Activated naive CD8-positive, alpha-beta T cell treated with anti-CD3 and anti-CD28 coated beads, Interleukin-2, amount 50 U/mL, for 24 hours (primary cell): ENCODE measurements around the gene HDAC8.

ENCODE experiments used
- ATAC-seq: fragments of 150-1000 bp; cut with Tn5 transposase; one replicate; pipeline ENCODE4 v1.10.0; 2021
- DNase-seq: peaks from one replicate; pipeline ENCODE4 v3.0.0; 2021
- H3K27ac Mint-ChIP-seq: one replicate; pipeline ENCODE4 v1.8.0; 2021; ENCODE audit warnings: mild to moderate bottlenecking, mixed read lengths
- H3K27me3 Mint-ChIP-seq: one replicate; pipeline ENCODE4 v1.8.0; 2021; ENCODE audit warnings: mixed read lengths
- H3K36me3 Mint-ChIP-seq: one replicate; pipeline ENCODE4 v1.8.0; 2021; ENCODE audit warnings: low read depth, mixed read lengths
- H3K4me1 Mint-ChIP-seq: one replicate; pipeline ENCODE4 v1.8.0; 2021; ENCODE audit warnings: mixed read lengths
- H3K4me3 Mint-ChIP-seq: one replicate; pipeline ENCODE4 v1.8.0; 2021; ENCODE audit warnings: mild to moderate bottlenecking, moderate library complexity, mixed read lengths
- H3K9me3 Mint-ChIP-seq: one replicate; pipeline ENCODE4 v1.8.0; 2021; ENCODE audit warnings: mixed read lengths

The HDAC8 gene

DNA sequence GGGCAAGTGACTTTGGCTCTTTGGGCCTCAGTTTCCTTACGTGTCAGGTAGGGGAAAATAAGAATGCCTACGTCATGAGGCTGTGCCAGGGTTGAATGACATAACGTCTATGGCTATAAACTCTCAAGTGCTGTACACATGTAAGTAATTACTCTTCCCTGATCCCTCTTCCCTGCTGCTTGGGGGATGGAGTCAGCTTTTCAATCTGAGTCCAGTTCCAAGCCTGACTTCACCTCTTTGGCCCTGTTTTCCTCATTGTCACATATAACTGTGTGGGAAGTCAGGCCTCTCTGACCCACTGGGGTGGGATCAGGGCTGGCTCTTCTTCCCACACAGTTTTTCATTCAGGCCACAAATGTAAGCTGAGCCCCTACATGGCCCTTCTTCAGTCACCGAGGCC, 255.5 kb downstream of the HDAC8 start:
- H3K4me1 Mint-ChIP-seq = no peaks in the 10 kb centered on the region
- no peak overlapping the region for H3K27ac Mint-ChIP-seq
- H3K4me3 Mint-ChIP-seq = no peak overlapping the region
- no peak for ATAC-seq
- no peak for DNase-seq
- no peaks in the 10 kb centered on the region for H3K36me3 Mint-ChIP-seq
- no peaks in the 10 kb centered on the region for H3K27me3 Mint-ChIP-seq
- no peaks in the 10 kb centered on the region for H3K9me3 Mint-ChIP-seq

DNA sequence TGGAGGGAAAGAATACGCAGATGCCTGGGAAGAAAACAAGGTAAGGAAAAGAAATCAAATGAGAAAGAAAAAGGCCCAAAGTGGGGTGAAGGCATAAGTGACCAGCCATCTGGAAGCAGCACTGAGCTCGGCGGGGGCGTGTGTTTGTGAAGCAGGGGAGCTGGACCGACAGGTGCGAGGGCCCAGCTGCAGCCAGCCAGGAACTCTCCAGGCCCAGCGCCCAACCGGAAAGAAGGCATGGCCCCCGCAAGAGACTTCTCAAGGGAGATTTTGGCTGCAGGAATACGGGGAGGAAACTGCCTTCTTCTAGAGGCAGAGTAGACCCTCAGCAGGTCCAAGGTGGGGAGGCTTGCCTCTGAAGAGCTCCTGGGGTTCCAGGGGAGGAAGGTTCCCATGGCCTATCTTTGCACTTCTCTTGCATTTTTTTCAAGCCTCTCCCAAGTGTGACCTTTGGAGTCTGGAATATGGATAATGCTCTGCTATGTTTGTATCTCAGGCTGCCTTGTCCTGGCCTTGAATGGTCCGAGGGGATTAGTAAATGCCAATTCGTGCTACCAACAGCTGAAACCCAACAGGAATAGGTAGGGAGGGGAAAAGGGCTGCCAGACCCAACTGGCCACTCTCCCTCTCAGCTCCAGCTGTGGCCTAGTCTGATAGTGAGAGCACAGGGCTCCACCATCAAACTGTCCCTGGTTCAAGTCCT, 256.1 kb downstream of the HDAC8 start:
- Mint-ChIP-seq H3K27ac (no peak overlapping the region), H3K4me1 (no peaks in the 10 kb centered on the region), H3K27me3 (no peaks in the 10 kb centered on the region), H3K9me3 (no peaks in the 10 kb centered on the region), H3K36me3 (no peaks in the 10 kb centered on the region), H3K4me3 (no peak overlapping the region)
- no peak for ATAC-seq
- DNase-seq = no peak

DNA sequence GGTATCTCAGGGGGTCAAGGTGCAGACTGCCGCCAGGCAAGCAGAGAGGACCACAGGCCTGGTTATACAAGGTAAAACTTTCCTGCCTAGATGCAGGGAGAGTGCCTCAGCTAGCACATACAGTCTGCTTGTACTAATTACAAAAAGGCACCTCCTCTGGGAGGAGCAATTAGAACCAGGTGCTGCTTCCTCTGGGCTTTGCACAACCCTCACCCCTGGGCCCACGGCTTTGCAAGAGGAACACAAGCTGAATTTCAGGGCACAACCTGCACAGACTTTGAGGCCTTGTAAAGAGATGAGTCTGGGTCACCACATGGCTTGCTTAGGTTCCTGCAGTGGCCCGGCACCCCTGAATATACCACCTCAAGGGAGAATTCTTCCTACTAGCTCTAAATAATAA, 257.8 kb downstream of the HDAC8 start:
- Mint-ChIP-seq H3K9me3 (no peaks in the 10 kb centered on the region), H3K27ac (no peak overlapping the region)

DNA sequence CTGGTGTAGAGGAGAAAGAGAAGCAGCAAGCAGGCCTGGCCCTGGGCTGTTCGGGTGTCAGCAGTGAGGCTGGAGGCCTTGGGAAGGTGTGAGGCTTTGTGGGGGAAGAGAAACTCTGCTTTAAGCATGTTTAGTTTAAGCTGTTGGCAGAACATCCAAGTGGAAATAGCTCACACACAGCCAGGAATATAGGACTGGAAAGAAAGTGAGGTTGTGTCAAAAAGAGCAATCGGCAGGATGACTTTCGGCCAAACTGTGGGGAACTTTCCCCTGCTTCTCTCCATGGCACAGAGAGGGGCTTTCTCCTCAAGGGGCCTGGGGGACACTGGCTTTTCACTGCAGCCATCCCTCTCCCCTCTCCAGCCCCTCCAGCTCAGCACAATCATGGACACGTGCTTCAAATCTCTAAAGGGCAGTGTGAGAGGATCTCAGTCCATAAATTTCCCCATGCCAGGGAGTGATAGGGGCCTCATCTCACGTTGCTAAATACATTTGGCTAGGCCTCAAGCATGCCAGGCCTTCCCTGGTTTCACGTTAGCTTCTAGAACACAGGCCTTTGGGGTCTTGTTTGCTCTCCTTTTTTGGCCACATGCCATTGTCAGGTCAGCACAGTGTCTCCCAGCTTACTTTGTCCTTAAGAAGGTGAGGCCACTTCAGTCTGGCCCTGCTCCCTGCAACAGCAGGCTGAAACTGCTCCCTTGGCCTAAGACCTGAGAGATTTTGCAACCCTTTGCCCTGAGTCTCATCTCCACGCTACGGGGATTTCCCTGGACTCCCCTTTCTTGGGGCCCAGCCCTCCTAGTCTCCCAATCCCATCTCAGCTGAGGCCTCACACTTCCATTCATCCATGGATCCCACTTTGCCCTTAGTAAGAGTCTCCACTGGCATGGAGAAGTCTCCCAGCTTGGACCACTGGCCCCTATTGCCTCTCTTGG, 258.7 kb downstream of the HDAC8 start:
- no peak for ATAC-seq
- Mint-ChIP-seq H3K27me3 (peaks cover 9% of the 10 kb centered on the region), H3K4me3 (no peak overlapping the region), H3K9me3 (no peaks in the 10 kb centered on the region), H3K36me3 (no peaks in the 10 kb centered on the region), H3K27ac (no peak overlapping the region), H3K4me1 (no peaks in the 10 kb centered on the region)
- no peak for DNase-seq

More for the DNA sequence above, 257.8 kb downstream of the HDAC8 start:
- no peak overlapping the region for H3K4me3 Mint-ChIP-seq
- no peak for ATAC-seq
- no peaks in the 10 kb centered on the region for H3K36me3 Mint-ChIP-seq
- H3K27me3 Mint-ChIP-seq = peaks cover under 1% of the 10 kb centered on the region
- no peak for DNase-seq
- no peaks in the 10 kb centered on the region for H3K4me1 Mint-ChIP-seq

DNA sequence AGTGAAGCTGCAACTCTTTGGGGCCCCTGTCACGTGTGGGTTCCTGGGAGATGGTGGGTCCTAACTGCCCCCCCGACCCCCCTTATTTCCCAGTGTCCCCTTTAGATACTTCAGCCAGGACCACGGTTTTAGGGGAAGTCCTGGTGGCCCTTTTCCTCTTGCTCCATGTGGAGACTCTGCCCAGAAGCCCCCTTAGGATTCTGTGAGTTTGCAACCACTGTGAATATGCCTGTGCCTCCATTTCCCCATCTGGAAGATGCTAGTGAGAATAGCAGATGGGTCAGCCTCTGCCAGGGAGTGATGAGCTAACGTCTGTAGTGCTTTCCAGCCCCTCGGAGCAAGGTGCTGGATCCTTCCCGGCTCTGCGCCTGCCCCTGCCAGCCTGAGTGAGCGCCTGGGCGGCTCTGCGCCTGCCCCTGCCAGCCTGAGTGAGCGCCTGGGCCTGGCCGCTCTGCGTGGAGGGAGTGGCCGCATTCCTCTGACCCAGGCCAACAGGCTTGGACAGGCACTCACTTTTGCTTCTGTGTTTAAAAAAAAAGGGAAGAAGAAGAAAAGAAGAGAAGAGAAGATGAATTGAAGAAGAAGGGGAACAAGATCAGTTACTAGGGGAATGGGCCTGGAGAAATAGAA, 260.2 kb downstream of the HDAC8 start:
- ATAC-seq (no peak), DNase-seq (no peak)
- Mint-ChIP-seq H3K27ac (no peak overlapping the region), H3K4me1 (peaks cover 12% of the 10 kb centered on the region), H3K4me3 (no peak overlapping the region), H3K36me3 (no peaks in the 10 kb centered on the region), H3K9me3 (no peaks in the 10 kb centered on the region), H3K27me3 (peaks cover 21% of the 10 kb centered on the region)

DNA sequence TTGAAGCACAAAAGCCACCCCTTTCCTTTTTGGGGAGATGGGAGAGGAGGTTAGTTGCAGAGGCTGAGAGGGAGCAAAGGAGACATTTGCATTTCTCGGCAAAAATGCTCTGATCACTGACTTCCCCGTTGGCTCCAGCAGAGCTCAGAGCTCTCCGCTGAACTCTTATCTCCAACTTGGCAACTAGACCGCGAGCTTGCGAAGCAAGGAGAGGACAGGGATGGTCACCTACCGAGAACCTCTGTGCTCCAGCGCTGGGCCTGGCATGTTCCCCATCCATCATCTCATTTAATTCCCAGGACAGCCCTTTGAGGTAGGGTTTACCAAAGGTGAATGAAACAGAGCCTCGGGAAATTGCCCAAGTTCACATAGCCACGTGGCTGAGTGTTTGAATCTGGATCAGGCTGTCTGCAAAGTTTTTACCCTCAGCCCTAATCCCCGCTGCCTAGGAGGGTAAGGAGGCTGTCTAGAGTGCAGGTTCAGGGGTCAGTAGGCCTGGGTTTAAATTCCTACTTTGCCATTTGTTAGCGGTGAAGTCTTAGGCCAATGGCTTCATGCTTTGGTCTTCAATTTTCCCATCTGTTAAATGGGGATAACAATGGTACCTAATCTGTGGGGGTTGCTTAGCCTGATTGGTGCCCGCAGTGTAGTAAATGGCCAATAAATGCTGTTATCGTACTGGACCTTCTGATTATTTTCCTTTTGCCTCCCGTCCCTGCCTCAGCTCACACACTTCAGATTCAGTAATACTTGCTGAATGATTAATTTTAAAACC, 263.2 kb downstream of the HDAC8 start:
- H3K4me1 Mint-ChIP-seq = peaks cover 25% of the 10 kb centered on the region
- H3K9me3 Mint-ChIP-seq = no peaks in the 10 kb centered on the region
- H3K4me3 Mint-ChIP-seq = peak overlapping the region; percentile 17
- no peak for DNase-seq
- peaks cover 36% of the 10 kb centered on the region for H3K27me3 Mint-ChIP-seq
- no peaks in the 10 kb centered on the region for H3K36me3 Mint-ChIP-seq
- no peak overlapping the region for H3K27ac Mint-ChIP-seq
- ATAC-seq = no peak

DNA sequence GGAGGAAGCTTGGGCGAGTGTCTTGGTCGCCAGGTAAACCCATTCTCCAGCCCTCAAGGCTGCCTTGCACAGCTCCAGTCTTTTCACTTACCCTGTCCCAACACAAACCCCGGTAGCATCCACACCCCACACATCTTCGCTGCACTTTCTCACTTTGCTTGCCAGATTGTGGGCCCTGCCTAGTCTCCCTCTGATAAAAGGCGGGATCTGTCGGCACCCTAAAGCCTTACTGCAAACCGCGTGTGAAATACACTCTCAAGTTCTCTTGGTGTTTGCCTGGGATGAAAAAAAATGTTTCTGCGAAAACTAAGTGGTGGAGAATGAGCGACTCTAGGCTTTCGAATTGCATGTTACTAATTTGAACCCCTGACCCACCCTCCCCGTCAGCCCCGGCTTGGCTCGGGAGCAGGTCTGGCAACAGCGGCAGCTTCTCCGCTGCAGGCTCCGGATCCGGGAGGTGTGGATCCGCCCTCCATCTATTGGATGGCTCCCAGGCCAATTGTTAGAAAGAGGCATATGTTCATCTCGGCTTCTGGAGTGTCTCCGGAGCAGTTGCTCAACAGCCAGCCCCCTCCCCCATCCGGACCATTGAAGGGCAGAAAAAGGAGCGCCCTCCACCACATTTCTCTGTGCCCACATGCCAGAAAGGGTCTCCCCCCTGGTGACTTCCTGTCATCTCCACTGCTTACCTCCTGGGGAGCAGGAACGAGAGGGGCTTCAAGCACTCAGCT, 263.9 kb downstream of the HDAC8 start:
- Mint-ChIP-seq H3K4me1 (peaks cover 26% of the 10 kb centered on the region), H3K4me3 (peak overlapping the region; percentile 59), H3K27me3 (peaks cover 41% of the 10 kb centered on the region), H3K36me3 (no peaks in the 10 kb centered on the region), H3K9me3 (no peaks in the 10 kb centered on the region), H3K27ac (no peak overlapping the region)
- DNase-seq = peak; percentile 23
- no peak for ATAC-seq

DNA sequence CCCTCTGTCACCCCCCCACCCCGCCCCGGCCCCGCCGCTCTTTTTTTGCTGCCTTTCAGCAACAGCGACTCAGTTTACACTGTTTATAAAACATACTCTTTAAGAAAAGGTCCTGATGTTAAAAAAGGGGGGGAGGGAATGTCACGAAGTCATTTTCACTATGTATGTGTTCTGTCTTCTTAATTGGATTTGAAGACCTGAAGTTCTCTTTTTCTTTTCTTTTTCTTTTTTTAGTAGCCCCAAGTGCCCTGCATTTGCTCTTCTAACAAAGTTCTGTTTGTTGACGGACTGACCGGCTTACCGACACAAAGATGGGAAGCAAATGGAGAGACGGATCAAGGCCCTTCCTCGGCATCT, 264.5 kb downstream of the HDAC8 start:
- no peak for DNase-seq
- no peak overlapping the region for H3K27ac Mint-ChIP-seq
- H3K4me1 Mint-ChIP-seq = peaks cover 26% of the 10 kb centered on the region
- H3K36me3 Mint-ChIP-seq = no peaks in the 10 kb centered on the region
- H3K4me3 Mint-ChIP-seq = peak overlapping the region; percentile 59
- no peak for ATAC-seq
- peaks cover 41% of the 10 kb centered on the region for H3K27me3 Mint-ChIP-seq
- no peaks in the 10 kb centered on the region for H3K9me3 Mint-ChIP-seq

DNA sequence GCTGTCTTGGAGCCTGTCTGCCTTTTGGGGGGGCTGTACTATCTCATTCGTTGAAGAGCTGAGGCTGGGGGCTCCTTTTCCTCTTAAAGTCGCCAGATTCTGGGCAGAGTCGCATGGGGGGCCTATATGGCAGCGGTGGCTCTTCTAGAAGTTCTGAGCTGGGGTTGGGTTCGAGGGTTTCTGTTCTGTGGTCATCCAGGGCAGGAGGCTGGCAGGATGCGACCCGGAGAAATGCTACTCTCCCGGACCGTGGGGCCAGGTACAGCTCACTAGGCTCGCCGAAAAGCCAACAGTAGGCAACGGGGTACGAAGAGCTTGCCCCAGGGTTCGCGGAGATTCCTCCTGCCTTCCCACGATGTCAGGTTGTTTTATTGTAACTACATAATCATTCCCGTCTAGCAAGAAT, 265.0 kb downstream of the HDAC8 start:
- no peak for ATAC-seq
- H3K4me1 Mint-ChIP-seq = peaks cover 26% of the 10 kb centered on the region
- peak overlapping the region; percentile 43 for H3K4me3 Mint-ChIP-seq
- no peak overlapping the region for H3K27ac Mint-ChIP-seq
- no peaks in the 10 kb centered on the region for H3K9me3 Mint-ChIP-seq
- no peaks in the 10 kb centered on the region for H3K36me3 Mint-ChIP-seq
- DNase-seq = no peak
- peaks cover 47% of the 10 kb centered on the region for H3K27me3 Mint-ChIP-seq

DNA sequence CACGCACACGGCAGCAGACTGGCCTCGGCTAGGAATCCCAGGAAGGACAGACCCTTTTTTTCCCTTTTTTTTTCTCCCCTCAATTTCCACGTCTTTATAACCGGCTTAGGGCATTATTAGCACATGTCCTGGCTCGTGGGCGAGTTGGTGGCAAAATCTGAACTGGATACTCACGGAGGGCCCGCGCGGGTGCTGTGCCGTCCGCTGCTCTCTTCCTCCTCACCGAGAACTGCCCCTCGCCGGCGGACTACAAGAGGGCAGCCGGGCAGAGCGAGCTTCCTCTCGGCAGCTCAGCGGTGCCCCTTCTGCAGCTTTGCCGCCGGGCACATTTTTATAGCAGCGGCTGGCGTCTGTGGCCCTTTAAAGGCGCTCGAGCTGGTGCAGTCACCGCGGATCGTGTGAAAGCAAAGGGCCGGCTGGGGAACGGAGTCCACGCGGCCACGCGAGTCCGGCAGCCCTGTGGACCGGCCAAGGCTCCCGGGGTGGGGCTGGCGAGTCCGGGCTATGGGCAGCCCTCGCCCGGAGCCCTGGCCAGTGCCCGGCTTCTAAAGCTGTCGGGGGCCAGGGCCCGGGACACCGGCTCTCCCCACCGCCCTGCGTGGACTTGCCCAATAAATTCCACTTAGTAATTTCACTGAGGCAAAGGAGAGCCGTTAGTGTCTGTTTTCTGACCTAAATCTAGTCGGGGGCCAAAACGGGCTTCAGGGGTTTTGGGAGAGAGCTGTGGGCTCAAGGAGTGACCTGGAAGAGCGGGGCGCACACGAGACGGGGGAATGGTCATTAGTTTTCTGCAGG, 265.6 kb downstream of the HDAC8 start:
- Mint-ChIP-seq H3K27ac (no peak overlapping the region), H3K27me3 (peaks cover 51% of the 10 kb centered on the region), H3K9me3 (no peaks in the 10 kb centered on the region), H3K4me1 (peaks cover 26% of the 10 kb centered on the region), H3K36me3 (no peaks in the 10 kb centered on the region), H3K4me3 (peak overlapping the region; percentile 74)
- DNase-seq (peak; percentile 10), ATAC-seq (no peak)

DNA sequence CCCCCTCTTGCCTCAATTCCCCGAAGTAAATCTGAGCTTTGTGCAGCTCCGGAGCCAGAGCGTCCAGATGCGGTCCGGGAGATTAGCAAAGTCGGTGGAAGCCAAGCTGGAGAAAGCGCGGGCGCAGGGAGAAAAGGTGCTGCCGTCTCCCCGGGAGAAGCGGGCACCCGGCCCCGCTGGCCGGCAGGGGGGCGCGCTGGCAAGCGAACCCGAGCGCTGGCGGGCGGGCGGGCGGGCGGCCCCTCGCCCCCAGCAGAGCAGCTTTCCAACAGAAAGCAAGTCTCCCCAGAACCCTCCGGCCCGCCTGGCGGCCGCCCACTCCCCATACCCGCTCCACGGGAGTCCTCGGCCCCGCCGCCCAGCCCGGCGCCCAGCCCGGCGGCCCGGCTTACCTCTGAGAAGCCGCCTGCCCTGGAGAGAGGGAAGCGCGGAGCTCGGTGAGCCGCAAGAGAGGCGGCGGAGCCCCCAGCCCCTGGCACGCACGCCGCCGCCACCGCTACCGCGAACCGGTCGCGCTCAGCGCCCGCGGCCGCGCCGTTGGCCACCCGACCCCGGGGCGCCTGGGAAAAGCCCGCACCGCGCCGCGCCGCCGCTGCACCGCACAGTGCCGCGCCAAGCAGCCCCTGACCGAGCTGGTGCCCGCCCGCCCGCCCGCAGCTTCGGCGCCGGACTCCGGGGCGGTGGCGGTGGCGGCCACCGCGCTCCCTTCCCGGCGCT, 266.4 kb downstream of the HDAC8 start:
- DNase-seq = no peak
- H3K4me3 Mint-ChIP-seq = peak overlapping the region; percentile 74
- H3K9me3 Mint-ChIP-seq = no peaks in the 10 kb centered on the region
- H3K27me3 Mint-ChIP-seq = peaks cover 51% of the 10 kb centered on the region
- no peak for ATAC-seq
- no peaks in the 10 kb centered on the region for H3K36me3 Mint-ChIP-seq
- H3K4me1 Mint-ChIP-seq = peaks cover 26% of the 10 kb centered on the region
- H3K27ac Mint-ChIP-seq = no peak overlapping the region

DNA sequence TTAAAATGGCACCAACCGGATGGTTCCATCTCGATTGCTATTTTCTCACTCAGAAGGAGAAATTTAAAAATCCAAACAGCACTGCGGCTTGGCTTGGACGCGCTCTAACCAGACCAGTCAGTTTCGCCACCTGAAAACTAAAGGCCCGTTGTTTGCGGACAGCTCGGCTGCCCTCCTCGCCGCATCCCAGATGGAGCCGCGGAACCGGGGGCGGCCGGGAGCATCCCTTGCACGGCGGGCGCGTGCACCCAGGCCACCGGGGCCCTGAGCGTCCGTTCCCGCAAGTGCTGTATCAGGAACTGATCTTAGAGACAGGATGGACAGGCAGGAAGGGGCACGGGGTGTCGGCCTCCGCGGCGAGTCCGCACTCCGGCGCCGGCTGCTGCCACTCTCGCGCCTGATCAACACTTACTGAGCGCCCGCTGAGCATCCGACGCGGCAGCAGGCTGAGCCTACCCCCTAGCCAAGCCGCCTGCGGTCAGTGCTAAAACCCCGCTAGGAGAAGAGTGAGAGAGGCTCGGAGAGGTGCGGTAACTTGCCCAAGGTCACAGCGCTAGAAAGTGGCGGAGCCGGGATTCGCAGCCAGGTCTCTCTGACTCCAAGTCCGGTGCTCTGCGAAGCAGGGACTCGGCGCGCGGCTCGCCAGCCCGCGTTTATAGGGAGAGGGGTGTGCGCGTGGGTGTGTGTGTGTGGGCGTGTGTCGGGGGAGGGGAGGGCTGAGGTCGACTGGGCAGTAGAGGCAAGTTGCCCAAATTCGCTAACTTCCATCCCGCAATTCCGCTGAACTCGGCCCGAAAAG, 267.2 kb downstream of the HDAC8 start, which contains the start of gene CITED1:
Gene CITED1 (minus strand): TSS at position 629 of the 799 bp plus-strand sequence. CDS start 3,045 bp downstream, outside the sequence.
- peak; percentile 46 for ATAC-seq
- no peak for DNase-seq
- Mint-ChIP-seq H3K27ac (no peak within 1 kb of the TSS), H3K36me3 (no peaks in the 10 kb centered on the region), H3K4me3 (peak within 1 kb of the TSS; percentile 74), H3K27me3 (peaks cover 55% of the 10 kb centered on the region), H3K4me1 (peaks cover 26% of the 10 kb centered on the region), H3K9me3 (no peaks in the 10 kb centered on the region)
